Kidney (tissue), 14 donors: ENCODE results near the gene MYO7B. TPM values are rescaled to one million over a fixed set of nuclear protein-coding genes. Genes with fewer than 3 reads are reported as not detected.

ENCODE experiments used
- DNase-seq, 5 donors: peaks; one replicate each; pipeline ENCODE4 v3.0.0-alpha.2; 2013 to 2020
- FAIRE-seq: peaks from 2 replicates; lab custom pipeline; 2012; peaks lifted over from hg19 to GRCh38; lab: Jason Lieb, UNC
- H3K27ac ChIP-seq, 2 donors: one replicate each; pipeline ENCODE4 v1.7.0; 2013; ENCODE audit warnings: low read depth in 2 of 2, low read length in 2 of 2, inconsistent platforms in 1 of 2
- H3K27me3 ChIP-seq: one replicate; pipeline ENCODE4 v1.7.1; 2013; ENCODE audit warnings: low read length, inconsistent platforms; ENCODE audit not compliant: control insufficient read depth, insufficient read depth
- H3K36me3 ChIP-seq, 3 donors: one replicate each; pipeline versions ENCODE4 v1.7.0 to v1.7.1; 2013; ENCODE audit warnings: low read length in 3 of 3, control low read depth in 1 of 3, inconsistent platforms in 1 of 3; ENCODE audit not compliant: insufficient read depth in 3 of 3, control insufficient read depth in 2 of 3
- H3K4me1 ChIP-seq, 3 donors: one replicate each; pipeline versions ENCODE4 v1.7.0 to v1.7.1; 2013; ENCODE audit warnings: low read length in 3 of 3, inconsistent platforms in 1 of 3, low read depth in 1 of 3; ENCODE audit not compliant: control insufficient read depth in 2 of 3, insufficient read depth in 2 of 3
- H3K4me3 ChIP-seq, 3 donors: one replicate each; pipeline versions ENCODE4 v1.7.0 to v1.8.1; 2013; ENCODE audit warnings: low read length in 3 of 3, control low read depth in 1 of 3, inconsistent platforms in 1 of 3
- H3K9ac ChIP-seq, 3 donors: one replicate each; pipeline versions ENCODE4 v1.7.0 to v1.7.1; 2013; ENCODE audit warnings: low read length in 3 of 3, control low read depth in 1 of 3, inconsistent platforms in 1 of 3
- H3K9me3 ChIP-seq, 3 donors: one replicate each; pipeline versions ENCODE4 v1.7.0 to v1.7.1; 2013; ENCODE audit warnings: low read length in 3 of 3, control low read depth in 1 of 3, inconsistent platforms in 1 of 3; ENCODE audit not compliant: control insufficient read depth in 2 of 3, insufficient read depth in 1 of 3
- intact Hi-C: fragments of 100-400 bp; cut with DNase I; formaldehyde crosslinking; loops from one replicate; pipeline ENCODE4 v1.11.1; 2022
- polyA plus RNA-seq: library from polyadenylated mRNA; stranded (reverse); fragments of 350-450 nt; fragmentation: Illumina TruSeq; extraction: RNeasy Lipid Tissue Mini Kit (QIAGEN cat#74804); gene quantifications from one replicate; pipeline ENCODE4 v1.2.3, GENCODE V29; 2014; ENCODE audit warnings: low read depth, low replicate concordance; ENCODE audit not compliant: insufficient read depth
- total RNA-seq: library from RNA; stranded (reverse); fragmentation: NEBNext Ultra II Directional; extraction: Animal tissue kit (Norgen Biotek cat#: 25700); gene quantifications from one replicate; pipeline ENCODE4 v1.2.1, GENCODE V29; 2021
- TF ChIP-seq, protein P1 (sequence below): IDR thresholded peaks from 3 replicates; pipeline ENCODE4 v1.5.1; 2012; ENCODE audit warnings: mild to moderate bottlenecking, moderate library complexity, borderline replicate concordance; ENCODE audit not compliant: insufficient read depth; ENCODE audit errors: extremely low read depth
- donor health status: control.
- donor health status: control.
- donor health status: control.
- donor health status: control.
- donor health status: control.
- donor health status: DM: yes; HTN: yes; CAD: no.
- donor health status: Normal renal cell carcinoma (clear cell type).

The MYO7B gene
- total and polyA plus RNA-seq, 2 donors from 2014 or later, result 11.0 to 22.2 TPM

DNA sequence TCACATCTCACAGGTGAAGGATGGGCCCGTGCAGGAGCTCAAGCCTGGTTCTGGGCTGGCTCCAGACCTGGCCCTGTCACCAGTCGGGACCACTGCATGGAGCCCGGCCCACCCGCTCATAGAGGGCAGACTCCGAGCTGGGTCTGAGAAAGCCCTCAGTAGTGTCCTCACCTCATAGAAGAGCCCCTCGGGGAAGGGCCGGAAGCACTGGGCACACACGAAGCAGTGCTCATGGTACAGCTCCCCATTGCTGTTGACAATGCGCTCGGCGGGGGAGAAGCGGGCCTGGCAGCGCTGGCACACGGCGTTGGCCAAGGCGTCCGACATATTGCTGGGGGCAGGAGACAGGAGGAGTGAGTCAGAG, 121.7 kb downstream of the MYO7B start:
- no peak overlapping the region for H3K27ac ChIP-seq
- DNase-seq, result peak in 2 of 5 donors; percentile 22 to 55
- no peak overlapping the region for H3K9ac ChIP-seq
- H3K27me3 ChIP-seq, result no peaks in the 10 kb centered on the region
- TF ChIP-seq, protein P1, sequence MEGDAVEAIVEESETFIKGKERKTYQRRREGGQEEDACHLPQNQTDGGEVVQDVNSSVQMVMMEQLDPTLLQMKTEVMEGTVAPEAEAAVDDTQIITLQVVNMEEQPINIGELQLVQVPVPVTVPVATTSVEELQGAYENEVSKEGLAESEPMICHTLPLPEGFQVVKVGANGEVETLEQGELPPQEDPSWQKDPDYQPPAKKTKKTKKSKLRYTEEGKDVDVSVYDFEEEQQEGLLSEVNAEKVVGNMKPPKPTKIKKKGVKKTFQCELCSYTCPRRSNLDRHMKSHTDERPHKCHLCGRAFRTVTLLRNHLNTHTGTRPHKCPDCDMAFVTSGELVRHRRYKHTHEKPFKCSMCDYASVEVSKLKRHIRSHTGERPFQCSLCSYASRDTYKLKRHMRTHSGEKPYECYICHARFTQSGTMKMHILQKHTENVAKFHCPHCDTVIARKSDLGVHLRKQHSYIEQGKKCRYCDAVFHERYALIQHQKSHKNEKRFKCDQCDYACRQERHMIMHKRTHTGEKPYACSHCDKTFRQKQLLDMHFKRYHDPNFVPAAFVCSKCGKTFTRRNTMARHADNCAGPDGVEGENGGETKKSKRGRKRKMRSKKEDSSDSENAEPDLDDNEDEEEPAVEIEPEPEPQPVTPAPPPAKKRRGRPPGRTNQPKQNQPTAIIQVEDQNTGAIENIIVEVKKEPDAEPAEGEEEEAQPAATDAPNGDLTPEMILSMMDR, result no peak
- H3K4me3 ChIP-seq, result no peak overlapping the region
- intact Hi-C loops, result no loop called here
- no peak for FAIRE-seq
- no peaks in the 10 kb centered on the region for H3K36me3 ChIP-seq
- H3K9me3 ChIP-seq, result no peaks in the 10 kb centered on the region
- H3K4me1 ChIP-seq, result peaks cover 0 to 25% (median 0%) of the 10 kb centered on the region in 3 donors

DNA sequence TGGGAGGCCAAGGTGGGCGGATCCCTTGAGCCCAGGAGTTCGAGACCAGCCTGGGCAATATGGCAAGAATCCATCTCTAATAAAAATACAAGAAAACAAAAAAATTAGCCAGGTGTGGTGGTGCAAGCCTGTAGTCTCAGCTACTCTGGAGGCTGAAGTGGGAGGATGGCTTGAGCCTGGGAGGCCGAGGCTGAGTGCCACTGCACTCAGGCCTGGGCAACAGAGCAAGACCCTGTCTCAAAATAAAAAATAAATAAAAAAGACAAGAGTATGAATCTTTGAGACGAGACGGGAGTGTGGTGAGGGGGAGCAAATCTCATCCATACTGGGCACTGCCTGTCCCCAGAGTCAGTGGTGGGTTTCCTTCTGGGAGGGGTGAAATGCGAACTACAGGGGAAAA, 122.7 kb downstream of the MYO7B start:
- H3K36me3 ChIP-seq, result no peaks in the 10 kb centered on the region
- intact Hi-C loops, result no loop called here
- H3K4me3 ChIP-seq, result no peak overlapping the region
- H3K27ac ChIP-seq, result peak overlapping the region in 1 of 2 donors; percentile 57
- peaks cover 0 to 28% (median 0%) of the 10 kb centered on the region in 3 donors for H3K4me1 ChIP-seq
- TF ChIP-seq, protein P1, result no peak
- H3K27me3 ChIP-seq, result no peaks in the 10 kb centered on the region
- DNase-seq (no peak), FAIRE-seq (no peak)
- no peaks in the 10 kb centered on the region for H3K9me3 ChIP-seq
- H3K9ac ChIP-seq, result no peak overlapping the region

DNA sequence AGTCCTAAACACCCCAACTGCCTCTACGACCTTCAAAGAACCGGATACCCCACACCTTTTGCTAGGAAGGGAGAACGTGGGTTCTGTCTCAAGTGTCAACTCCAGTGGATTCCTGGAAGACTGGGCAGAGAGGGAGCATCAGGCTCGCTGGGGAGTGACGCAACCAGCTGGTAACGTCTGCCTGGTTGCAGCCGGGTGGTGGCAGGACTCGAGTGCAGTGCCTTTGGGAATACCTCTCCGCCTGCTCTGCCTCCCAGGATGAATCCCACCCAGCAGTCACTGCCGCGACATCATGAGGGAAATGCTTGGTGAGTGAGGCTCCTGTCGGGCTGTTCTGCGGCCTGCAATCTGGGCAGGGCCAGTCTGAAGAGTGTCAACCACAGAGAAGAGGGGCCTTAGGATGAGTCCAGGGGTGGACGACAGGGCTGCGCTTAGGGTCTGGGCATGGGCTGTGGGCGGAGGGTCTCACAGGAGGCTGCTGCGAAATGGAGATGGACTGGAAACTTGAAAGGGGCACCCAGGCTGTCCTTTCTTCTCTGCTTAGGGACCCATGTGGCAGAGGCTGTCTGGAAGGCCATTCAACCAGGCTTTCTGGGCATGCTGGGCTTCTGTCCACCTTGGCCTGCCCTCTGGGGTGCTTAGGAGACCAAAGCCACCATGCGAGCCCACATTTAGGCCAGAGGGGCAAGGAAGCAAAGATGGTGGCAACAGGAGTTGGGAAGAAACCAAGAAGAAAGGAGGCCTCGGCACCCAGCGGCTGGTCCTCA, 123.3 kb downstream of the MYO7B start:
- Histone ChIP-seq H3K36me3 (no peaks in the 10 kb centered on the region), H3K9ac (no peak overlapping the region), H3K27me3 (peaks cover 1% of the 10 kb centered on the region), H3K4me3 (no peak overlapping the region), H3K9me3 (no peaks in the 10 kb centered on the region), H3K27ac (peak overlapping the region; percentile 55 to 57), H3K4me1 (peaks cover 0 to 28% (median 0%) of the 10 kb centered on the region in 3 donors)
- TF ChIP-seq, protein P1, result no peak
- DNase-seq (peak in 2 of 5 donors; percentile 37 to 61), FAIRE-seq (no peak)
- intact Hi-C loops, result no loop called here
